GM21529 (cell line): ENCODE measurements around the gene GOLGA3.
"Not testable (repeated sequence)": the region's sequence is repeated elsewhere in the genome, so short reads cannot be mapped to it uniquely, and the experiment has no call there.

ENCODE experiments used
- ATAC-seq: cut with Tn5 transposase; IDR thresholded peaks from one replicate; pipeline ENCODE4 v1.9.1; 2021; ENCODE audit not compliant: unreplicated experiment

Gene GOLGA3

GRCh38 chr12:132754160-132754932 is 74.3 kb downstream of the GOLGA3 start:
- ATAC-seq: no peak

DNA sequence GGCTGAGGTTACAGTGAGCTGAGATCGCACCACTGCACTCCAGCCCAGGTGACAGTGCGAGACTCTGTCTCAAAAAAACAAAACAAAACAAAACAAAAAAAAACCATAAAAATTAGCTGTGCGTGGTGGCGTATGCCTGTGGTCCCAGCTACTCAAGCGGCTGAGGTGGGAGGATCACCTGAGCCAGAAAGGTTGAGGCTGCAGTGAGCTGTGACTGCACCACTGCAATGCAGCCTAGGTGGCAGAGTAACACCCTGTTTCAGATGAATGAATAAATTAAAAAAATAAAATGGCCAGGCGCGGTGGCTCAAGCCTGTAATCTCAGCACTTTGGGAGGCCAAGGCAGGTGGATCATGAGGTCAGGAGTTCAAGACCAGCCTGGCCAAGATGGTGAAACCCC is 75.0 kb downstream of the GOLGA3 start:
- not testable (repeated sequence) for ATAC-seq

GRCh38 chr12:132748319-132748718 is 80.3 kb downstream of the GOLGA3 start:
- no peak for ATAC-seq

DNA sequence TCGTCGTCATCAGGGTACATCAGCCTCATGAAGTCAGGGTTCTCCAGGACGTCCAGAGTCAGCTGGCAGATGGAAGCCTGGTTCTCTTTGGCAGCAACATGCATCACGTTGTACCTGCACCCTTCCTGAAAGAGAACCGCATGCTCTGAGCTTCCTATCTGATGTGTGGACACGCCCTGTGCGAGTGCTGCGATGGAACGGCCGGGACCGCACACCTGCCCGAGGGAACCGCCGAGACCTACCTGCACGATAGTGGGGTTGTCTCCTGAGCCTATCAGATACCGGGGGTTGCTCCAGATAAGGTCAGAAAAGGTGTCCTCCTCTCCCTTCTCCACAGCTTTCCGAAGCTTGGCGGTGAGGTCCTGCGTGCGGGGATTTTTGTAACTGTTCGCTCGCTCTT is 80.8 kb downstream of the GOLGA3 start:
- ATAC-seq: no peak

GRCh38 chr12:132747395-132747794 is 81.3 kb downstream of the GOLGA3 start:
- no peak for ATAC-seq

- no peak for ATAC-seq
These were observed 82.1 kb downstream of the GOLGA3 start for GRCh38 chr12:132746613-132747012.

DNA sequence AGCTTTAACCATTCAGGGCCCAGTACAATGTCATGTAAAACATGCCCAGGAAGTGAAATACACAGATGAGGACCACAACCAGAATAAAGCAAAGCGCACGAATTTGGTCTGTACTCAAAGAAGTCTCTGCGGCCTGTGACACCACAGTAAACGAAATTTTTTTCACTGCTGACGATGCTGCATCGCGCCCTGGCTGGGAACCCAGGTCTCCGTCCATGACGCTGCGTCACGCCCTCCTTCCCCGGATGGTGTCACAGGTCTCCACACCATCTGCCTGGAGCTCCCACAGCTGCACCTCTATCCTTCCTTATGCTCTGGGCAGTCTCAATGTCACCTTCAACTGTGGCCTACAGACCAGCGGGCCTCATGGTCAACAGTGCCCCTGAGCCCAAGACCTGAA is 84.8 kb downstream of the GOLGA3 start:
- no peak for ATAC-seq

GRCh38 chr12:132741620-132742019 is 87.0 kb downstream of the GOLGA3 start:
- no peak for ATAC-seq

DNA sequence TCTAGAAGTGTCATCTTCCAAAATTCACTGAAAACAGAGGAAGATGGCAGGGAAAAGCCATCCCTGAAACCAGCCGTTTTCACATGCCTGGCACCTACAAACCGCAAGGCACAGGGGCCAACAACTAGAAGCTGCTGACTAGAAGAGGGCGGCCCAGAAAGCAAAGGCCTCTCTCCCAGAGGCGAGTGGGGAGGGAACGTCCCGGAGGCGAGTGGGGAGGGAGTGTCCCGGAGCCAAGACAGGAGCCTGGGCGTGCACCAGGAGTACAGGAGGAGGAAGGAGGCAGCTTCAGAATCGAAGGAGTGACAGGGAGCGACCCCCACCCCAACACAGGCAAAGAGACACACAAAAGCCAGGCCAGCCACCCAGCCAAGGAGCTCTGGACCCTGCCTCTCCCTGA is 88.0 kb downstream of the GOLGA3 start:
- ATAC-seq: no peak

GRCh38 chr12:132740313-132740646 is 88.4 kb downstream of the GOLGA3 start:
- no peak for ATAC-seq

- ATAC-seq: no peak
These were observed 88.9 kb downstream of the GOLGA3 start for GRCh38 chr12:132739600-132740312.

GRCh38 chr12:132736913-132737312 is 91.8 kb downstream of the GOLGA3 start:
- no peak for ATAC-seq

GRCh38 chr12:132736378-132736777 is 92.3 kb downstream of the GOLGA3 start:
- no peak for ATAC-seq

DNA sequence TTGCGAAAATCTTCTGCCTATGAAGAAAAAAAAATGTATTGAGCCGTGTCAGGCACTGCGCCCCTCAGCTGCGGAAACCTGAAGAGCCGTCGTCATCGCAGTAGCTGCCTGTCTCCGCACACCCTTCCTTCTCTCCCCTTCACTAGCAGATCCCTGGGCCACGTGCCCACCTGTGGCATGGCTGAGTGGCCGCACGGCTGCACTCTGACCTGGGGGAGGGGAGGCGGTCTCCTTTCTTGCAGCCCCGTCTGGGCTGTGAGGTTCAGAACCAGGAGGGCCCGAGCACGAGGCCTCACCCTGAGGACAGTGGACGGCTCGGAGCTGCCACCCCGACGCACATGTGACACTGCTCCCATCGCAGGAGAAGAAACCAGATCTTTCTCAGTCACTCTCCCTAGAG is 93.2 kb downstream of the GOLGA3 start:
- ATAC-seq: no peak

DNA sequence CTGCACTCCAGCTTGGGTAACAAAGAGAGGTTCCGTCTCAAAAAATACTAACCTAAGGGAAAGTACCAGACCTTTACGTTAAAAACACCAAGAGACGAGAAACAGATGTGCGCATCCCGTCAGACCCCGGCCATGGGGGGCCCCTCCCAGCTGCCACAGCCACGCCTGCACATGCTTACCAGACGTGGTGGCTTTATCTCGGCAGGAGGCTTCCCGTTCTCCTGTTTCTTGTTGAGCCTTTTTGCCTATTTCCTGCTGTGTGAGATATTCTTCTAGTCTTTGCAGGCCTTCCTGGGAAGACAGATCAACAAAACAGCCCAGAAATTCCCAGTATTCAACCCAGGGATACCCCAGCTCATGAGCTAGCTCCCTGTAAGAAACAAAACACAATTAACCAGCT is 94.5 kb downstream of the GOLGA3 start:
- no peak for ATAC-seq

DNA sequence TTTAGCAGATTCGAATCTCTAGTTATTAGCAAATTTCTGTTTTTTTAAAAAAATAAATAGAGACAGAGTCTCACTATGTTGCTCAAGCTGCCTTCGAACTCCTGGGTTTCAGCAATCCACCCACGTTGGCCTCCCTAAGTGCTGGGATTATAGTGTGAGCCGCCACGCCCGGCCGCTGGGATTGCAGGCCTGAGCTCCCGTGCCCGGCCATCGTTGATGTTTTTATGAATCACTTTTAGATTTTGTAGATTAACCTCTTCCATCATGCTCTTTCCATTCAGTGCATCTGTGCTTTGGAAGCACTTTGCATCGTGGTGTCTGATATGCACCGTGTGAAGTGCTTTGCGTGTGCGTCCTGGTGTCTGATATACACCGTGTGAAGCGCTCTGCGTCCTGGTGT is 97.1 kb downstream of the GOLGA3 start:
- ATAC-seq: no peak

DNA sequence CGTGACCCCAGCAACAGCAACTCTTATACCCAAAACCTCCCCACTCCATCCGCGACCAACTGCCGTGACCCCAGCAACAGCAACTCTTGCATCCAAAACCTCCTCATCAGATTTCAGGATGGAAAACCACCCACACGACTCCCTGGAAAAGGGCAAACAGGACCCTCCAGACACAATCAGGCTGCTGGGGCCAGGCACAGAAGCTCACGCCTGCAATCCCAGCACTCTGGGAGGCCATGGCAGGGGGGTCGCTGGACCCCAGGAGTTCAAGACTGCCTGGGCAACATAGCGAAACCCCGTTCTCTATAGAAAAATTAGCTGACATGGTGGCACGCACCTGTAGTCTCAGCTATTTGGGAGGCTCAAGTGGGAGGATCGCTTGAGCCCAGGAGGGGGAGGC is 98.3 kb downstream of the GOLGA3 start:
- ATAC-seq: no peak

- ATAC-seq: no peak
These were observed 98.9 kb downstream of the GOLGA3 start for GRCh38 chr12:132729541-132730320.

GRCh38 chr12:132728502-132728901 is 100.2 kb downstream of the GOLGA3 start:
- no peak for ATAC-seq

DNA sequence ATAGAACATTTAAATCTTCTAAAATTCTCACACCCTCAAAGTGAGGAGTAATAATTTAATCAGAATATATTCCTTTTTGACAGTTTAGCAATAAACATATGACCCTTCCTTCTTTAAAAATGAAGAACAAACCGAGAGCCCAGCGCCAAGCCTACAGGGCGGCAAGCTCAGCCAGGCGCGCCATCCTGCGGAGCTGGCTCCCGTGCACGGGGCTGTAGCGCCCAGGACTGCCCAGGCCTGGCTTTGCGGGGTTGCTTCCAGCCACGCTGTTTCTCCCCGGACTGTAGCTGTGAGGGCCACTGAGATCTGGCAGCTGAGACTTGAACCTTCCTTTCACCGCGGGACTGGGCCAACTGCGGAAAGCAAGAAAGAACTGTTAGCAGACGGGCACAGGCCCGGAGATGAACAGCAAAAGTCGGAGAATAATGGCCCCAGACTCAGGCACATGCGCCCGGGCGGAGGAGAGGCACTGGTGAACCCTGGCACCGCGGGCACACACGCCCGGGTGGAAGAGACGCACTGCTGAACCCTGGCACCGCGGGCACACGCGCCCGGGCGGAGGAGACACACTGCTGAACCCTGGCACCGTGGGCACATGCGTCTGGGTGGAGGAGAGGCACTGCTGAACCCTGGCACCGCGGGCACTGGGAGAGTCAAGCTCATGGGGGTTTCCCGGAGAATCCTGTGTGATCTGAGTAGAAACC is 101.4 kb downstream of the GOLGA3 start:
- no peak for ATAC-seq

DNA sequence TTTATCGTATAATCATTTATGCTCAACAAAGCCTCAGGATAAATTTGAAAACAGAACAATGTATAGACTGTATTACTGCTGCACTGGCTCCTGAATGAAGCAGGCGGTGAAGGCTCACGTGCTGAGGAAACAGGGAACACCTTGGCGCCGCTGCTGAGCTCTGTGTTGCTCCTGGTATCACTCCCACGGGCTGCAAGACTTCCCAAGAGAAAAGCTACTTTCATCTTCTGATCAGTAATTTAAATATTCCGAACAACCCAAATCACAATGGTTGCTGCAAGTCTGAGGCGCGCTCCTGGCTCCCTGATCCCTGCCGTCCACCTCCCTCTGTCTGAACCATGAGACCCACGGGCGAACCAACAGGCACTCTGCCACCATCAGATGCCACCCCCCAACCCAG is 102.3 kb downstream of the GOLGA3 start:
- no peak for ATAC-seq
